K562 (cell line): ENCODE measurements around the gene ZFAND3. TPM values are rescaled to one million over a fixed set of nuclear protein-coding genes. Genes with fewer than 3 reads are reported as not detected.

Source experiments
- ATAC-seq: fragments of 200-7000 bp; cut with Tn5 transposase; 3 replicates; pipeline ENCODE4 v1.9.1; 2020; ENCODE audit warnings: moderate library complexity
- BruUV-seq: library from RNA; stranded (reverse); fragments of 400-500 nt; replicated peaks from 2 replicates; lab custom pipeline; 2021; lab: Mats Ljungman, UMichigan
- CTCF ChIA-PET: fragments of 300-600 bp; formaldehyde crosslinking; extraction: SDS; loops from one replicate; lab custom pipeline; 2021; ENCODE audit warnings: low intra/inter-chr PET ratio; lab: Yijun Ruan, JAX
- POLR2A ChIA-PET: fragments of 300-600, 350-650 bp; sonication (Branson Sonifier 250); formaldehyde crosslinking; extraction: SDS; loops from one replicate; lab custom pipeline; 2021; ENCODE audit warnings: antibody characterized with exemption, inconsistent platforms; lab: Yijun Ruan, JAX
- DNase-seq, 4 experiments: peaks; one replicate each; pipeline versions ENCODE4 v3.0.0 to v3.0.0-alpha.2; 2011 to 2018; ENCODE audit warnings: low spot score in 3 of 4, mixed read lengths in 3 of 4; ENCODE audit errors: extremely low read depth in 1 of 4
- FAIRE-seq: peaks from 2 replicates; lab custom pipeline; 2011; peaks lifted over from hg19 to GRCh38; lab: Jason Lieb, UNC
- H2AFZ ChIP-seq: 2 replicates; pipeline ENCODE4 v1.6.0; 2011; ENCODE audit warnings: low read depth, low read length, control low read depth, inconsistent platforms
- H3K27ac ChIP-seq: fragments of 200-600 bp; 3 replicates; pipeline ENCODE4 v1.8.0; 2011; ENCODE audit warnings: low read depth, mild to moderate bottlenecking, control low read depth, inconsistent platforms, low read length, moderate library complexity, mixed read lengths; ENCODE audit errors: extremely low read depth
- H3K27me3 ChIP-seq, 2 experiments: fragments of 300-600 bp in 1 of 2; 2 replicates in 1 of 2; 3 replicates in 1 of 2; pipeline versions ENCODE4 v1.6.0 to v1.8.0; 2011; ENCODE audit warnings: inconsistent platforms in 2 of 2, low read length in 2 of 2, mild to moderate bottlenecking in 1 of 2, mixed read lengths in 1 of 2, moderate library complexity in 1 of 2; ENCODE audit not compliant: control insufficient read depth in 2 of 2, insufficient read depth in 2 of 2
- H3K36me3 ChIP-seq: fragments of 300-600 bp; 3 replicates; pipeline ENCODE4 v1.8.0; 2011; ENCODE audit warnings: mild to moderate bottlenecking, low read length, inconsistent platforms; ENCODE audit not compliant: control insufficient read depth, insufficient read depth
- H3K4me1 ChIP-seq, 2 experiments: fragments of 200-600 bp in 1 of 2; replicated peaks in 1 of 2; 2 replicates in 1 of 2; 3 replicates in 1 of 2; pipeline versions ENCODE4 v1.5.1 to v1.8.0; 2011; ENCODE audit warnings: inconsistent platforms in 2 of 2, low read length in 2 of 2, mild to moderate bottlenecking in 1 of 2, mixed read lengths in 1 of 2, moderate library complexity in 1 of 2; ENCODE audit not compliant: control insufficient read depth in 2 of 2, insufficient read depth in 2 of 2
- H3K4me2 ChIP-seq: 2 replicates; pipeline ENCODE4 v1.6.1; 2011; ENCODE audit warnings: low read length, control low read depth, inconsistent platforms, mixed read lengths; ENCODE audit not compliant: insufficient read depth
- H3K4me3 ChIP-seq: fragments of 200-600 bp; sonication (generic), shearing (Covaris generic); 2 replicates; pipeline ENCODE4 v1.5.1; 2016; ENCODE audit warnings: control low read depth, inconsistent platforms
- H3K79me2 ChIP-seq: fragments of 200-600 bp; 3 replicates; pipeline ENCODE4 v1.8.0; 2011; ENCODE audit warnings: low read length, inconsistent platforms; ENCODE audit not compliant: control insufficient read depth, insufficient read depth
- H3K9ac ChIP-seq, 2 experiments: 2 replicates each; pipeline versions ENCODE4 v1.6.0 to v1.6.1; 2011; ENCODE audit warnings: low read depth in 2 of 2, low read length in 2 of 2, control low read depth in 1 of 2, inconsistent platforms in 1 of 2, mild to moderate bottlenecking in 1 of 2, mixed read lengths in 1 of 2; ENCODE audit not compliant: insufficient read depth in 1 of 2
- H3K9me1 ChIP-seq: one replicate; pipeline ENCODE4 v1.6.0; 2011; ENCODE audit warnings: inconsistent platforms, mild to moderate bottlenecking, low read length, moderate library complexity; ENCODE audit not compliant: control insufficient read depth, insufficient read depth
- H3K9me3 ChIP-seq: replicated peaks from 2 replicates; pipeline ENCODE4 v1.5.1; 2011; ENCODE audit warnings: low read depth, low read length, inconsistent platforms; ENCODE audit not compliant: control insufficient read depth, insufficient read depth
- H4K20me1 ChIP-seq: replicated peaks from 2 replicates; pipeline ENCODE4 v1.6.1; 2011; ENCODE audit warnings: low read length, inconsistent platforms, mixed read lengths; ENCODE audit not compliant: control insufficient read depth, insufficient read depth
- ADNP ChIP-seq: fragments of 200-800 bp; sonication (Bioruptor generic); IDR thresholded peaks from 2 replicates; pipeline ENCODE4 v1.6.1; 2016; ENCODE audit warnings: missing genetic modification characterization, missing compliant biosample characterization
- CBFA2T2 ChIP-seq: fragments of 450-650 bp; conservative IDR thresholded peaks from 2 replicates; pipeline ENCODE4 v1.6.1; 2017; ENCODE audit warnings: mild to moderate bottlenecking
- CEBPG ChIP-seq, 3 experiments: fragments of 200-800 bp in 1 of 3; sonication (Bioruptor generic) in 1 of 3; sonication (generic) in 1 of 3; formaldehyde crosslinking in 1 of 3; IDR thresholded peaks in 2 of 3; conservative IDR thresholded peaks in 1 of 3; 2 replicates each; pipeline versions ENCODE4 v1.6.1 to v1.8.0; 2016 to 2022; ENCODE audit warnings: missing compliant biosample characterization in 2 of 3, missing genetic modification characterization in 2 of 3, mild to moderate bottlenecking in 1 of 3, missing genetic modification reagents in 1 of 3
- CTBP1 ChIP-seq: fragments of 450-650 bp; IDR thresholded peaks from 2 replicates; pipeline ENCODE4 v1.6.1; 2016; ENCODE audit warnings: borderline replicate concordance
- DPF2 ChIP-seq: fragments of 450-650 bp; IDR thresholded peaks from 2 replicates; pipeline ENCODE4 v1.6.1; 2016
- GATAD2A ChIP-seq: fragments of 450-650 bp; IDR thresholded peaks from 2 replicates; pipeline ENCODE4 v1.6.1; 2017
- HDAC3 ChIP-seq: fragments of 450-650 bp; IDR thresholded peaks from 2 replicates; pipeline ENCODE4 v1.6.1; 2018; ENCODE audit warnings: borderline replicate concordance, mild to moderate bottlenecking, moderate library complexity; ENCODE audit not compliant: partially characterized antibody
- LCOR ChIP-seq: sonication (generic); formaldehyde crosslinking; IDR thresholded peaks from 2 replicates; pipeline ENCODE4 v1.8.0; 2022; ENCODE audit warnings: mild to moderate bottlenecking, missing genetic modification reagents
- NFIX ChIP-seq: fragments of 250-450 bp; sonication (Bioruptor Pico); IDR thresholded peaks from 2 replicates; pipeline ENCODE4 v1.4.0; 2020; ENCODE audit warnings: low read depth, mild to moderate bottlenecking, moderate library complexity
- SRF ChIP-seq, 2 experiments: fragments of 250-450, 450-650 bp in 1 of 2; sonication (Bioruptor Pico) in 1 of 2; sonication (generic) in 1 of 2; formaldehyde crosslinking; IDR thresholded peaks; 2 replicates each; pipeline versions ENCODE4 v1.5.0 to v1.5.1; 2020 to 2022; ENCODE audit warnings: mild to moderate bottlenecking in 1 of 2, missing genetic modification reagents in 1 of 2
- ZEB2 ChIP-seq: fragments of 450-650 bp; IDR thresholded peaks from 2 replicates; pipeline ENCODE4 v1.6.1; 2016
- ZNF282 ChIP-seq: sonication (generic); formaldehyde crosslinking; IDR thresholded peaks from 2 replicates; pipeline ENCODE4 v1.8.1; 2023; ENCODE audit warnings: missing genetic modification reagents
- ZNF561 ChIP-seq: fragments of 450-650 bp; formaldehyde crosslinking; conservative IDR thresholded peaks from 2 replicates; pipeline ENCODE4 v1.4.0; 2020; ENCODE audit warnings: mild to moderate bottlenecking, moderate library complexity
- ZNF766 ChIP-seq: fragments of 200-800 bp; sonication (Bioruptor generic); conservative IDR thresholded peaks from 2 replicates; pipeline ENCODE4 v1.6.1; 2016; ENCODE audit warnings: missing genetic modification characterization, missing compliant biosample characterization
- WGBS: fragments of 100-300 bp; shearing (Covaris generic); methylation state at CpG from one replicate; pipeline ENCODE4 v1.1.6; 2016; ENCODE audit warnings: low coverage, mixed read lengths; ENCODE audit not compliant: insufficient coverage; ENCODE audit errors: missing lambda C conversion rate; 5-methylcytosine and 5-hydroxymethylcytosine counted together
- in situ Hi-C: fragments of 300-500 bp; cut with MboI; formaldehyde crosslinking; loops from 4 replicates; pipeline ENCODE4 v1.15.0; 2018; ENCODE audit warnings: inconsistent platforms, mixed read lengths
- intact Hi-C: fragments of 100-400 bp; cut with micrococcal nuclease; formaldehyde crosslinking; loops from 2 replicates; pipeline ENCODE4 v1.14.2; 2022
- polyA plus RNA-seq, 8 experiments: library from polyadenylated mRNA; depleted of rRNA in 4 of 8; stranded (reverse) in 5 of 8; unstranded in 3 of 8; fragments of >200 nt; fragmentation: Nextera tagmentation in 2 of 8; fragmentation: Illumina TruSeq in 1 of 8; extraction: Ambion mirVana in 2 of 8; extraction: Trizol in 1 of 8; gene quantifications; 2 replicates each; pipeline versions ENCODE4 v1.2.1 to v1.2.3, GENCODE V29; 2011 to 2014; ENCODE audit warnings: inconsistent platforms in 1 of 8, missing spikeins in 1 of 8
- total RNA-seq, 7 experiments: library from RNA; depleted of rRNA in 6 of 7; stranded (reverse); fragments of >200 nt in 6 of 7; fragmentation: Illumina TruSeq in 2 of 7; extraction: Trizol in 2 of 7; gene quantifications; 2 replicates each; pipeline versions ENCODE4 v1.2.1 to v1.2.3, GENCODE V29; 2011 to 2021; ENCODE audit warnings: low replicate concordance in 1 of 7
- TF ChIP-seq, protein P1 (sequence below), 2 experiments: fragments of 200-800 bp in 1 of 2; sonication (Bioruptor generic) in 1 of 2; sonication (generic) in 1 of 2; formaldehyde crosslinking in 1 of 2; IDR thresholded peaks in 1 of 2; conservative IDR thresholded peaks in 1 of 2; 2 replicates each; pipeline versions ENCODE4 v1.5.0 to v1.6.1; 2016 to 2020; ENCODE audit warnings: missing compliant biosample characterization in 1 of 2, missing genetic modification characterization in 1 of 2, missing genetic modification reagents in 1 of 2
- TF ChIP-seq, protein P2 (sequence below): fragments of 250-450 bp; sonication (Bioruptor Pico); IDR thresholded peaks from 2 replicates; pipeline ENCODE4 v1.4.0; 2020; ENCODE audit warnings: mild to moderate bottlenecking, moderate library complexity

Gene ZFAND3
- total and polyA plus RNA-seq, 9 of the 15 experiments (the other 6 are each of a cell fraction or from before 2014, with no cell fraction given), result 0.81 to 26.6 (median 11.8) TPM

DNA sequence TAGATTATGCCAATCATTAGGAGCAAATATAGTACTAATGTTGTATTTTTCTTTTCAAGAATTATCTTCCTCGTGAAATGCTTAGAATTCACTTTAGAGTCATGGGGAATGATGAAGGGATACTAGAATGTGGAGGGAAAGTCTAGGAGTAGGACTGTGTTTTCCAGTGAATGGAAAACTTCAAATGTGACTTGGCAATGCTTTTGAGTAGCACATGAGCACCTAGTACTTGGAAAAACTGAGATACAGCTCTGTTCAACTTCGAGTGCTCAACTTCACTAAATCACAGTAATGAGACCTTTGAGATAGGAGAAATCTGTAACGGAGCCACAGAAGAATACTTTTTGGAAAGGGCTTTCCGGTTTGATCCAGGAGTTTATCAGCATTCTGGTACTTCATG is 272.9 kb downstream of the ZFAND3 start:
- no peak overlapping the region for H3K27ac ChIP-seq
- CTCF ChIA-PET, result no interaction called here
- in situ Hi-C loops, result no loop called here
- no peaks in the 10 kb centered on the region for H3K27me3 ChIP-seq
- H3K4me1 ChIP-seq, result peaks cover 2 to 5% of the 10 kb centered on the region in 2 experiments; a peak in 2 of 5 replicates
- H2AFZ ChIP-seq, result no peak overlapping the region
- no peak for ATAC-seq
- 38% methylated on average over 4 of the region's 4 CpGs for WGBS
- no peak for DNase-seq
- no peaks in the 10 kb centered on the region for H3K79me2 ChIP-seq
- POLR2A ChIA-PET, result no interaction called here
- H3K9me3 ChIP-seq, result no peaks in the 10 kb centered on the region
- no peak for TF ChIP-seq GATAD2A
- TF ChIP-seq CEBPG (CRISPR knock-in tag; IDR thresholded peaks at IDR 0.05), result no peak
- no peak for TF ChIP-seq CEBPG (tag; conservative IDR thresholded peaks at IDR 0.05 in 1 of 2, IDR thresholded peaks at IDR 0.05 in 1 of 2)
- TF ChIP-seq, protein P1, sequence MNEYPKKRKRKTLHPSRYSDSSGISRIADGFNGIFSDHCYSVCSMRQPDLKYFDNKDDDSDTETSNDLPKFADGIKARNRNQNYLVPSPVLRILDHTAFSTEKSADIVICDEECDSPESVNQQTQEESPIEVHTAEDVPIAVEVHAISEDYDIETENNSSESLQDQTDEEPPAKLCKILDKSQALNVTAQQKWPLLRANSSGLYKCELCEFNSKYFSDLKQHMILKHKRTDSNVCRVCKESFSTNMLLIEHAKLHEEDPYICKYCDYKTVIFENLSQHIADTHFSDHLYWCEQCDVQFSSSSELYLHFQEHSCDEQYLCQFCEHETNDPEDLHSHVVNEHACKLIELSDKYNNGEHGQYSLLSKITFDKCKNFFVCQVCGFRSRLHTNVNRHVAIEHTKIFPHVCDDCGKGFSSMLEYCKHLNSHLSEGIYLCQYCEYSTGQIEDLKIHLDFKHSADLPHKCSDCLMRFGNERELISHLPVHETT (CRISPR knock-in tag; conservative IDR thresholded peaks at IDR 0.05 in 1 of 2, IDR thresholded peaks at IDR 0.05 in 1 of 2), result no peak
- no peak for TF ChIP-seq ZEB2
- no peak for TF ChIP-seq LCOR
- no peak for TF ChIP-seq ZNF561
- TF ChIP-seq ADNP (tag), result no peak
- no peak for TF ChIP-seq DPF2
- TF ChIP-seq HDAC3, result no peak
- TF ChIP-seq SRF (CRISPR knock-in tag; IDR thresholded peaks at IDR 0.05), result no peak
- TF ChIP-seq NFIX (CRISPR knock-in tag), result no peak
- TF ChIP-seq CBFA2T2, result no peak
- TF ChIP-seq ZNF766, result no peak
- TF ChIP-seq, protein P2, sequence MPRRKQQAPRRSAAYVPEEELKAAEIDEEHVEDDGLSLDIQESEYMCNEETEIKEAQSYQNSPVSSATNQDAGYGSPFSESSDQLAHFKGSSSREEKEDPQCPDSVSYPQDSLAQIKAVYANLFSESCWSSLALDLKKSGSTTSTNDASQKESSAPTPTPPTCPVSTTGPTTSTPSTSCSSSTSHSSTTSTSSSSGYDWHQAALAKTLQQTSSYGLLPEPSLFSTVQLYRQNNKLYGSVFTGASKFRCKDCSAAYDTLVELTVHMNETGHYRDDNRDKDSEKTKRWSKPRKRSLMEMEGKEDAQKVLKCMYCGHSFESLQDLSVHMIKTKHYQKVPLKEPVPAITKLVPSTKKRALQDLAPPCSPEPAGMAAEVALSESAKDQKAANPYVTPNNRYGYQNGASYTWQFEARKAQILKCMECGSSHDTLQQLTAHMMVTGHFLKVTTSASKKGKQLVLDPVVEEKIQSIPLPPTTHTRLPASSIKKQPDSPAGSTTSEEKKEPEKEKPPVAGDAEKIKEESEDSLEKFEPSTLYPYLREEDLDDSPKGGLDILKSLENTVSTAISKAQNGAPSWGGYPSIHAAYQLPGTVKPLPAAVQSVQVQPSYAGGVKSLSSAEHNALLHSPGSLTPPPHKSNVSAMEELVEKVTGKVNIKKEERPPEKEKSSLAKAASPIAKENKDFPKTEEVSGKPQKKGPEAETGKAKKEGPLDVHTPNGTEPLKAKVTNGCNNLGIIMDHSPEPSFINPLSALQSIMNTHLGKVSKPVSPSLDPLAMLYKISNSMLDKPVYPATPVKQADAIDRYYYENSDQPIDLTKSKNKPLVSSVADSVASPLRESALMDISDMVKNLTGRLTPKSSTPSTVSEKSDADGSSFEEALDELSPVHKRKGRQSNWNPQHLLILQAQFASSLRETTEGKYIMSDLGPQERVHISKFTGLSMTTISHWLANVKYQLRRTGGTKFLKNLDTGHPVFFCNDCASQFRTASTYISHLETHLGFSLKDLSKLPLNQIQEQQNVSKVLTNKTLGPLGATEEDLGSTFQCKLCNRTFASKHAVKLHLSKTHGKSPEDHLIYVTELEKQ (CRISPR knock-in tag), result no peak
- TF ChIP-seq ZNF282 (CRISPR knock-in tag), result no peak
- no peak for TF ChIP-seq CTBP1
- TF ChIP-seq, all 486 proteins: peak for 0
- Histone ChIP-seq H3K36me3 (no peaks in the 10 kb centered on the region), H3K4me3 (no peak overlapping the region), H3K4me2 (no peak overlapping the region), H3K9ac (no peak overlapping the region), H3K9me1 (no peaks in the 10 kb centered on the region), H4K20me1 (no peaks in the 10 kb centered on the region)
- intact Hi-C loops, result no loop called here
- no peak for FAIRE-seq
- BruUV-seq, result no TSS peak
